Esophagus squamous epithelium (tissue), 4 donors: Measurements from ENCODE around the gene CFAP70.

Experiments
- POLR2A ChIP-seq, 4 donors: fragments of 450-650 bp; IDR thresholded peaks; one replicate each; pipeline ENCODE4 v1.6.1; 2017; ENCODE audit warnings: antibody characterized with exemption in 4 of 4, mild to moderate bottlenecking in 4 of 4, moderate library complexity in 3 of 4
- TF ChIP-seq, protein P1 (sequence below), 6 experiments: fragments of 450-650 bp in 4 of 6; fragments of 200-600 bp in 2 of 6; sonication (generic) in 2 of 6; IDR thresholded peaks; one replicate each; pipeline ENCODE4 v1.5.1; 2016 to 2019; ENCODE audit warnings: antibody characterized with exemption in 6 of 6, mild to moderate bottlenecking in 4 of 6, moderate library complexity in 4 of 6

DNA sequence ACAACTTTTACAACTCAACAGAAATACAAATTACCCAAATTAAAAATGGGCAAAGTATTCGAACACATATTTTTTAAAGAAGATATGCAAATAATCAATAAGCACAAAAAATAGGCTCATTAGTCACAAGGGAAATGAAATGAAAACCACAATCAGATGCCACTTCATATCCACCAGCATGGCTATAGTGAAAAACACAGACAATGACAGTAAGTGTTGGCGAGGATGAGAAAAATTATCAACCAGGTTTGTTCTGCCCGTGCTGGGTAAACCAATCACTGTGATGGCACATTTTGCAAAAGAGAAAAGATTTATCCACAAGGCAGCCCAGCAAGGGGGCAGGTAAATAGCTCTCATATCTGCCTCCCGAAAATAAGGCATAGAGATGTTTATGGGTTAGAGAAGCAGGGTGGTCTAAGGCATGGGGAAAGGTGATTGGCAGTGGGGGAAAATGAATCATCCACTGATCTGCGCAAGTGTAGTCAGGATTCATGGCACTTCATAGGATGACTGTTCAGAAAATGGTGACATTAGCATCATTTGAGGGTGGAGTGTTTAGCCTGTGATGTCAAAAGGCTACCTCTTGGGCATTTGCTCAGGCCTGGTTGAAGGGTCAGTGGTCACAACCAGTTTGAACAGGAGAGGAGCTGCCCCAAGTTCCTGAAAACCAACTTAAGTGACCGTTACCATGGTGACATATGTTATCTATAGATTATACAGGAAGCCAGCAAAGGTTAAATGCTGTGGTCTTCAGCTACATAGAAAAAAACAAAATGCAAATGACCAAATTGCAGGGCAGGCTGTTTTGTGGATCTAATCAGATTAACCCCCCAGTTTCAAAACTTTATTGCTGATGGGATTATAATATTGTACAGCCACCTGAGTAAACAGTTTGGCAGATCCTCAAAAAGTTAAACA is 8.0 kb upstream of the CFAP70 start:
- TF ChIP-seq, protein P1, sequence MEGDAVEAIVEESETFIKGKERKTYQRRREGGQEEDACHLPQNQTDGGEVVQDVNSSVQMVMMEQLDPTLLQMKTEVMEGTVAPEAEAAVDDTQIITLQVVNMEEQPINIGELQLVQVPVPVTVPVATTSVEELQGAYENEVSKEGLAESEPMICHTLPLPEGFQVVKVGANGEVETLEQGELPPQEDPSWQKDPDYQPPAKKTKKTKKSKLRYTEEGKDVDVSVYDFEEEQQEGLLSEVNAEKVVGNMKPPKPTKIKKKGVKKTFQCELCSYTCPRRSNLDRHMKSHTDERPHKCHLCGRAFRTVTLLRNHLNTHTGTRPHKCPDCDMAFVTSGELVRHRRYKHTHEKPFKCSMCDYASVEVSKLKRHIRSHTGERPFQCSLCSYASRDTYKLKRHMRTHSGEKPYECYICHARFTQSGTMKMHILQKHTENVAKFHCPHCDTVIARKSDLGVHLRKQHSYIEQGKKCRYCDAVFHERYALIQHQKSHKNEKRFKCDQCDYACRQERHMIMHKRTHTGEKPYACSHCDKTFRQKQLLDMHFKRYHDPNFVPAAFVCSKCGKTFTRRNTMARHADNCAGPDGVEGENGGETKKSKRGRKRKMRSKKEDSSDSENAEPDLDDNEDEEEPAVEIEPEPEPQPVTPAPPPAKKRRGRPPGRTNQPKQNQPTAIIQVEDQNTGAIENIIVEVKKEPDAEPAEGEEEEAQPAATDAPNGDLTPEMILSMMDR (IDR thresholded peaks at IDR 0.05), result no peak
- TF ChIP-seq POLR2A (IDR thresholded peaks at IDR 0.05), result no peak
